Fibroblast of skin of scalp (primary cell): ENCODE data around the gene PCED1B.
"Not testable (repeated sequence)": the region's sequence is repeated elsewhere in the genome, so short reads cannot be mapped to it uniquely, and the experiment has no call there.

ENCODE experiments used
- DNase-seq: peaks from one replicate; pipeline ENCODE4 v3.0.0-alpha.2; 2013

Gene PCED1B

DNA sequence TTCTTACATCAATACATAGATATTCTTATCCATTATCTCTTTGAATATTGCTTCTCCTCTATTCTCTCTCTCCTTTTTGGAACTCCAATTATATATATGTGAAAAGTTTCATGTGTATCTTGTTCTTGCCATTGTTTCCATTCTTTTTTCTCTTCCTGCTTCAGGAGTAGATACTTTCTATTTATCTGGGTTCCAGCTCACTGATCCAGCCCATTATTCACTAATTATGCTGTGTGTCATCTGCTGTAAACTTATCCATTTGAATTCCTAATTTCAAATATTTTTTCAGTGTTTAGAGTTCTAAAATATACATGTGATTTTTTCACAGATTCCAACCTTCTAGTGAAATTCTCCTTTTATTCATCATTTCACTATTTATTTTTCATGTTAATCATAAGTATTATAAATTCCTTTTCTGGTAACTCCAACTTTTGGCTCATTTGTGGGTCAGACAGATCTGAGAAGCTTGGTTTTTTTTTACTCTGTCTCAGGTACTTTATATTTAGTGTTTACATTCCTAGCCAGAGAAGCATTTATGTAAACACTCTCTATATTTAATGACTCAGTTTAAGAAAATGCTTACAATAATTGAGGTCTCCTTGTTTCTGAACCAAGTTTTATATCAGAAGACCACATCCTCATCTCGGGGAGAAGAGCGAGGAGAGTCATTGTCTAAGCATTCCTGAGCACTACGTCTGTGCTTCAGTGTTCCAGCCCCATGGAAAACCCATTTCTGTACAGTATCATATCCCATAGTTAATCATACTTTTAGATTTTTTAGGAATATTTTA lies 16.2 kb downstream of the PCED1B start:
- peak; percentile 92 for DNase-seq

DNA sequence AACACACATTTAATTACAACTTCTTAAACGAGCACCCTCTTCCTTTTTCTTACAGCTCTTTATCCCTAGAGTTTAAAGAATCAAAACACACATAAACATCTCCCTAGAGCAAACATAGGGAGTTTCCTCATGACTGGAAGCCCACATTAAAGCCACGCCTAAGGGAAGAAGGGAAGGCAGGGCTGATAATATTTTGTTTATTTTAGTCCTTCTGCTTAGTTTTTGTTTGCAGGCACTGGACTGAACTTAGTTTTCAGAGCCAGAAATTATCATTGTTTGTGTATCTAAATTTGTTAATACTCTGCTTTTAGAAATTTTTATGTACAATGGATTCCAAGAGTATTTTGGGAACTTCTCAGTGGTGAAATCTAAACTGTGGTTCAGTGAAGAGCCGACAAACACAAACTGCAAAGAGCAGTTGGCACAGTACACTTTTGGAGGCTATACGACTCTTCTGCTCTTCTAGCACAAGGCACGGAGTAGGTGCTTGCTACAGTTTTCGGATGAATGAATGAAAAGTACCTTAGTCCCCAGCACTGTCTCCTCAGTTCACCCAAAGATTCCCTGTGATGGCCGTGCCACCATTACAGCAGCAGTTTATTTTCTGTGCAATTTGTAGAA lies 18.0 kb downstream of the PCED1B start:
- no peak for DNase-seq

DNA sequence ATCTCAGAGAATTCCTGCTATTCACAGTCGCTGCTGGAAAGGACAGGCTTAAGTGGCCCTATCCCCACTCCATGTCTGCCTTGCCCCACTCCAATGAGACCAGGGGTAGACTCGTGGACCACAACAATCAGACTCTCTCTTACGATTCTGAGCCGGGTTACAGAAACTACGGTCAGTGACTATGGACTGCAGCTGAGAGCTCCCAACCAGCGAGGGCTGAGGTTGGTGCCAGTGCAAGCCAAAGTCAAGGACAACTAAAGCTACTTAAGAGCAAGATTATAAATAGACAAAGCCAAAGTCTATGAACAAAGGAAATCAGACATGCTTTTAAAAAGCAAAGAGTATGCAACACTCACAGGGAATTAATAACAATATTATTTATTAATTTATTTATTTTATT lies 18.7 kb downstream of the PCED1B start:
- DNase-seq, result no peak

DNA sequence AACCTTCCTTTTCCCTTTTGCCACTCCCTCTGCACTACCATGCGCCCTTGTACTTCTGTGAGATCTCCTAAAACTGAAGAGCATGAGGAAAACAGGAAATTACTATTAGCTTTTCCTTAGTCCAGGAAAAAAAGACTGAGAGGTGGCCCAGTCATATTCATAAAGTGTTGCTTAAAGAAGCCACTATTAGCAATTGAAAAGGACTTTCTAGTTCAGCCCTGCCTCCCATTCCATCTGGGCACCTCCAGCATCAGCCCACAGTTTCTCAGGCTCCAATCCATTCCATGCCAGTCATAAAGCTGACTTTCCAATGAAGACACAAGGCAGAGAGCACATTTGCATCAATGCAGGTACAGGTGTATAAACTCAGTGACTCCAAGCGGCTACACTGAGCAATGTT lies 20.2 kb downstream of the PCED1B start:
- DNase-seq, result no peak

DNA sequence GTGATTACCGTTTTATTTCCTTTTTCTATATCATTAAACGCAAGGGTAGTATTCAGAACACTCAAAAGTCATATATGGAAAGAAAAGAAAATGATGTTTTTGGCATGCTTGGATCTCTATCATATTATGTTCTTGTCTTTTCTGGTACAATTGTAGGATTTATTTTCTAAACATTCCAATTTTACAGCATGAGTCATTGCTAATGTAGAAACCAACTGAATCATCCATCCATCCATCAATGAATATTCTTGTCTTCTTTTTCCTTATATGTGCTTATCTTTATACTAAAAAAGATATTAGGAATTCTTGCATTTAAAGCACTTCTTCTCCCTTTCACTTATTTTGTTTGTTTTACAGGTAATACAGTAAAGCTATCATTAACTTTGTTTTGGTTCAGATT lies 20.7 kb downstream of the PCED1B start:
- DNase-seq, result peak; percentile 64

DNA sequence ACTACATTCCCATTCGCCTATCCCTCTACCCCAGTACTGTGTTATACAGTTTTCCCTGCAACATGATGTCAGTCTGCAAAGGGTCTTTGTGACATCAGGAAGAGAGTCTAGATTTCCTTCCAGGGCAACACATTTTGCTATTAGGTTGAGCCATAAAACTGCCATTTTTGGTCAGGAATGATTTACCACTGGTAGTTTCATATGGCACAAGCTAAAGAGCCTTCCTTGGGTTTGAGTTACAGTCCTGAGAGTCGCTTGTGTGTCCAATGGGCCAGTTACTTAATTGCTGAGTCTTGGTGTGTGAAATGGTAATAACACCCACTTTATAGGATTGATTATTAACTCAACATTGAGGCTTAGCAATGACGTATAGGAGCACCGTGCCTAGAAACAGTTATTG lies 23.0 kb downstream of the PCED1B start:
- DNase-seq, result no peak

DNA sequence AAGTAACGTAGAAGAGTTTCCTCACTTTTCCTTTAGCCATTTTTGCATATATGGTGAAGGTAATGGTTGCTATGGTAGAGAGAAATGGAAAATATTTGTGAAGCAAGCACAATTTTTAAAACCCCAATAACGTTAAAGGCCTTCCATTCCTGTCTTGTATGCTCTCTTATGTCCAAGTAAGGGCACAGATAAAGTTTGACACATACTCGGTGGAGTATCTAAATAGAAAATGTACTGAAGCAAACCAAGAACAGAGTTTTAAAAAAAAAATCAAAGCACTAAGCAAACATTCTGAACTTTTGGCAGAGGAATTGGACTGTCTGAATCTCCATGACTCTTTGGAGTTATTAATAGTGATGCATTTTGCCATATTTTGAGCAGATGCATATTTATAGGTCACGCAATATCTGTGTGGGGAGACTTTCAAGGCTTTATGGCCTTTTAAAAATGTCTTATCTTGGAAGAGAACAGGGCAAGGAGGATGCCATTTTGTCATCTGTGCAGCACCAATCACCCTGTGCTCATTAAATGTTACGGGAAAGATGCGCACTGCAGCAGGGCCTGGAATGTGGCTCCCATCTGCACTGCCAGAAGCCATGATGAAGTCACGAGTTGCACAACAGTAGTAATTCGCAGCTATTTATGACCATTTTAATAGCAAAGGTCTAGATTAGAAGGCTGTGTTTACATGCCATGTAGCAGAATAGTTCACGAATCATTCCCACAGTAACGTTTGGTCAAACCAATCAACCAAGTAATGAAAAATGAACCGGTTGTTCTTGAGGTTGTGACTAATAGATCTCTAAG lies 23.6 kb downstream of the PCED1B start:
- DNase-seq, result peak; percentile 79

DNA sequence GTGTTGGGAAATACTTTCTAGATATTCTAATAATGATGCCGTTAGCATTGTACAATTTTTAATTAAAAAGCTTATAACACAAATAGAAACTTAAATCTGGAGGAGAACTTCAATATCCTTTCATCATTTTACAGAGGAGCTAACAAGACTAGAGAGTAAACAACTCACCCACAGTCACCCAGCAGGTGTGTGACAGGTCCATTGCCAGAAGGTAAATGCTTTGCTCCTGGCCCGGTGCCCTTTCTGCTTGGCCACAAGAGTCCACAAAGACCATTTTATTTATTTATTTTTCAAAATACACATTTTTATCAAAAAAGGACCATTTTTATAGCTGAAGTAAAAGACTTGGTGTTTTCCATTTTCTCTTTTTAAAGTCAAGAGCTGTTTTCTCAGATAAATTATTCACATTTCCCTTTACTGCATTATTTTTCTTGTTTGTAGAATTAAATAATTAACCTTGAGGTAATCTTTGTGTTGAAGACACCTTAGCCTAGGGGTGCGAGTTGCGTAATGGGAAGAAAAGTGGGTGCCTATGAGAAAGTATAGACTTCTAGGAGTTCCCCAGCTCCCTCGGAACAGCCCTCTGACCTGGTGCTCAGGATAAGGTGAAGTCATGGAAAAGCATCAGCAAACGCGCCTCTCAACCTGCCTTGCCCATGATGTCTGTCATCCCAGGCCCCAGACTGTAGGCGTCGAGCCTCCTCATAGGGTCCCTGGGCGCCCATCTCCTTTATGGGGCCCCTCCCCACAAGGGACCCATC lies 26.7 kb downstream of the PCED1B start:
- DNase-seq, result no peak

DNA sequence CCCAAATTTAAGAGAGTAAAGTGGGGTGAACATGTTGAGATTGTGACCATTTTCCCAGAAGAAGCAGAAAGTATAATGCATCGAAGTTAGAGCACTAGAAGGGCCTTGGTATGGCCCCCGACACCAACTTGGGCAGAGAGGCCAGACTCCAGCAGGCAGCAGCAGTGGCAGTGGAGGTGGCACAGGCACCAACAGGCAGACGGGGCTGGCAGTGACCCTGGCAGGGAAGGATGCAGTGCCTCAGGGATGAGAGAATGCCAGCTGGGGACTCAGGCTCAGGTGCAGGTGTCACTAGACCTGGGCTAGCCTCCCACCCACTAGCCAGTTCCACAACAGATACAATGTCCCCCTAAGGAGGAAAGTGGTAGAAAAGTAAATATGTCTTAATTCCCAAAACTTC lies 28.0 kb downstream of the PCED1B start:
- no peak for DNase-seq

DNA sequence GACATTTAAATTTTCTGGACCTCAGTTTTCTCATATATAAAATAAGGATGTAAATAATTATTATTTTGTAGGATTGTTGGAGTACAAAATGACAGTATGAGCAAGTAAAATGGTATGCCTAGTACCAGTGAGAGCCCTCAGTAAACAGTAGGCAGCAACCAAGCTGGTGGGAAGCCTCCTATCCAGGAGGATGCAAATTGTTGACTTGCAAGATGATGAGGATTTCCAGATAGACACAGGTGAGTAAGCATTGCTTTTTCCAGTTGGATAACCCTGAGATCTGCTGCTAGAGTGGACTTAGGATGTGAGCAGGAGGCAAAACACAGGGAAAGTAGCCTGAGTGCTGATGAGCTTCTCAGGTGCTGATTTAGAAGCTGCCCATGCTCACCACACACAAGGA lies 28.5 kb downstream of the PCED1B start:
- DNase-seq, result no peak

DNA sequence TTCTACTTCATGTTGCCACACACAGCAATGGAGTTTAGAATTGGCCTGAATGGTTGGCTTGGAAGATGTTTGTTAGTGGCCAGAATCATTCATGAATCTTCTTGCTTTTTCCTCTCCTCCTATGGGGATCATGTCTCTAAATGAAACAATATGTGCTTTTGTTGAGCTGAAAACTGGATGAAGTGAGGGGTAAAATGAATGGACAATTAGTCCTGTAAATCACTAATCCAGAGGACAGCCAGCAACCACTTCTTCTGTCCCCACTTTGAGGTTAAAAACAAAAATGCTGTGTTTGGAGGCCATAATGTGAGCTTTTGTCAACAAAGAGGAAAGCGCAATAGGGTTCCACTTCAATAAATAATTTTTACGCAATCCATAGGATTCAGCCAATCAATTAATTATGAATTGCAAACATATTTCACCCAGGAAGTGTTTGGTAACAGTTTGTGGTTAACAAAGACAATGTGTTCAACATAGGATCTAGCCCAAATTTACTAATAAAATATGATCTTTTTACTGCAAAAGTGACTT lies 30.7 kb downstream of the PCED1B start:
- DNase-seq, result no peak

DNA sequence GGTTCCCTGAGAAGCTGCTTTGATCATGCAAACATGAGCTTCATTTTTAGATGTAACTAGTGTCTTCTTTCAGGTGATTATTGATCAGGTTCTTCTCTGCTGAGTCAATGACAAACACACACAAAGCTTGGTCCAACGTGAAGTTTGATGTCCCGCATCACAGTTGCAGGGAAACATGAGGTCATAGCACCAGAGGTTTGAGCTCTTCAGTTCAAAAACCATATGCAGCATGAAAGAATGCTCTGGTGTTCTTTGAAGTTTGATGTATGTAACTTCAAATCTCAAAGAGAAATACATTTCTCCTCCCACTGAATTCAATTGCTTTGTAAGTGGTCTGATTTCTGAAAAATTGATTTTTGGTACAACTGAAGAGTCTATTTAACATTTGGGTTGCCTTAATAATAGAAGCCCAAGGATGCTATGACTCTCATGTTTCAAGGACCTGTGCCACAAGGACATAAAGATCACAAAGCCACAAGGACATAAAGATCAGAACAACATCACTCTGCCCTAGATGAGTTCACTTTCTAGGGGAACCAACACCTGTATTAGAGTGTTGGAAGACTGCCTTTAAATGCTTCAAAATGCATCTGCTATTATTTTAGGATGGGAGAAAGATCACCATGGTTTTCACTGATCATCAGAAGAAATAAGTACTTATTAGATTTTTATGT lies 31.4 kb downstream of the PCED1B start:
- no peak for DNase-seq

DNA sequence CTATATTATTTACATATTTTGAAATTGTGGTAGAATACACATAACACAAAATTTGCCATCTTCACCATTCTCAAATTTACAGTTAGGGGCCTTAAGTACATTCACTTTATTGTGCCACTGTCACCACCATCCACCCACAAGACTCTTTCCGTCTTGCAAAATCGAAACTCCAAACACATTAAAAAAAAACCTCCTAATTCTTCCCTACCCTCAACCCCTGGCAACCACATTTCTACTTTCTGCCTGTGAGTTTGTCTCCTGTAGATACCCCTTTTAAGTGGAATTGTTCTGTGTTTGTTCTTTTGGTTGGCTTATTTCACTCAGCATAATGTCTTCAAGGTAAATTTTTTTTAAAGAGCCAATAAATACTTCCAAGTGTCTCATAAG lies 32.0 kb downstream of the PCED1B start:
- no peak for DNase-seq

DNA sequence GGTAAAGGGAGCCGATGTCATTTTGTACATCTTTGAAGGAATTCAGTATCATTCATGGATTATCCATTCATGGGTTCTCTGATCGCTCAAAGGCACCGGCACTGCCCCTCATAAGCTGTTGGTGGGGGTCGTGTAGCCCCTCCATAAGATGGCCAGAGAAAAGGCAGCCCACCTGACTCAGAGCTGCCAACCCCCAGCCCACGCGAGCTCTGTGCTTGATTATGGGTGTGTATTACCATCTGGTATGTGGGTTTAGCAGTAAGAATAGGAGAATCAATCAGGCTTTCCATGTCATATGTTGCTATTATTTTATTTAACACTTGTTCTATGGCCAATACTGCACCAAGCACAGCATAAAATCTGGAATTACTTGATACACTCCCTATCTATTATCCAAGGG lies 32.4 kb downstream of the PCED1B start:
- DNase-seq, result no peak

DNA sequence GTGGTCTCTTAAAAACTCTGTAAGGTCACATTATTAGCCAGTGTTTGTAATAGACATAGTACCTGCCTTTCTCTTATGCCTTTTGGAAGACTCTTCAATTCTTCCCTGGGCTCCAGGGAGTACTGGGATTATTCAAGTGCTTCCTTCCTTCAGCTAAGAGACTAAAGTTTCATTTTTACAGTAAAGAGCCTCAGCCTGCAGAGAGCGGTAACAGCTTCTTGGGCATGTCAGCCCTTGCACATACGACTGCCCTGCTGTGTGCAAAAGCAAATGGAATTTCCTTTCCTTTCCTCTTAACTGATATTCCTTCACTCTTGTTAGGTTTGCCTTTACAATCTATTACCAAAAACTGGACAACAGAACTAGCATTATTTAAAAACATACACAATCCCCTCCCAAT lies 33.3 kb downstream of the PCED1B start:
- DNase-seq, result no peak

DNA sequence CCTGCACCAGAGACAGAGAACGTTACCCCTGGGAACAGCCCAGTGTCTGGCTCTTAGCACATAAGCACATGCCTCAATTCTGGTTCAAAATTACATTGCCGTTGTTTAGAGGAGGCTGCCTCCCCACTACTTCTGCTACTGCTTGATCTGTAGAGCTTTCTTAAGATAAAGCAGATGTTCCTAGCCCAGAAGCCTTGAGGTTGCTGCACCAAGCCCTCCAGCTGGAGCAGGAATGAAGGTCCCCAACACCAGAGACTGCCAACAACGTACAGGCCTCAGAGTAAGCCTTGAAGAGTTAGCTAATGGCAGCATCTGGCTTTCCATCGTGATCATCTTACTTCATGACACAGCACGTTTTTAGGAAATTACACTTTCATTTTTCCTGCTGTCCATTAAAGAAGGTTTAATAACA lies 35.1 kb downstream of the PCED1B start:
- DNase-seq, result peak; percentile 16

DNA sequence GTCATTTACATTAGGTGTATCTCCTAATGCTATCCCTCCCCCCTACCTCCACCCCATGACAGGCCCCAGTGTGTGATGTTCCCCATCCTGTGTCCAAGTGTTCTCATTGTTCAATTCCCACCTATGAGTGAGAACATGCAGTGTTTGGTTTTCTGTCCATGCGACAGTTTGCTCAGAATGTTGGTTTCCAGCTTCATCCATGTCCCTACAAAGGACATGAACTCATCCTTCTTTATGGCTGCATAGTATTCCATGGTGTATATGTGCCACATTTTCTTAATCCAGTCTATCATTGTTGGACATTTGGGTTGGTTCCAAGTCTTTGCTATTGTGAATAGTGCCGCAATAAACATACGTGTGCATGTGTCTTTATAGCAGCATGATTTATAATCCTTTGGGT lies 37.9 kb downstream of the PCED1B start:
- DNase-seq, result not testable (repeated sequence)

DNA sequence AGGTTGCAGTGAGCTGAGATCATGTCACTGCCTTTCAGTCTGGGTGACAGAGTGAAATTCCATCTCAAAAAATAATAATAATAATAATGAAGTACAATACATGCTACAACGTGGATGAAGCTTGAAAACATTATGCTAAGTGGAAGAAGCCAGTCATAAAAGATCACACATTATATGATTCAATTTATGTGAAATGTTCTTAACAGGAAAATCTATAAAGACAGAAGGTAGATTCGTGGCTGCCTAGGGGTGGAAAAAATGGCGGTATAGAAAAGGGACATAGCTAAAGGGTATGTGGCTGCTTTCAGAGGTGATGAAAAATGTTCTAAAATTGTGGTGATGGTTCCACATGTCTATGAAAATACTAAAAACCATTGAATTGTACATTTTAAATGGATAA lies 41.3 kb downstream of the PCED1B start:
- no peak for DNase-seq

DNA sequence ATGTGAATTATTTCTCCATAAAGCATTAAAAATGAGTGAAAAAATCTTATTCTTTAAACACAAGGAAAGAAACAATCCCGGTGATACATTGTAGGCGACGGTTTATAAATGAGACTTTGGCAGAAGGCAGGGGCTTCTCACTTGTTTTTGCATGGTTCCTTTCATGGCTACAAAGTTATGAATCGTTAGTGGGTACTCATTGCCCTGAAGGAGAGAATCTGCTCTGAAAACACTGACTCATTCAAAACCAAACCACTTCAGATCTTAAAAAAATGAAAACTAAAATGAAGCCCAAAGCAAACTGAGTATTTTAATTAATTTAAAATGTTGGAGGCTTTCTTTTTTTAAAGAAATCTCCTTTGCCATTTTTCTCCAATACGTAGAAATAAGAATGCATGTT lies 41.7 kb downstream of the PCED1B start:
- peak; percentile 59 for DNase-seq

DNA sequence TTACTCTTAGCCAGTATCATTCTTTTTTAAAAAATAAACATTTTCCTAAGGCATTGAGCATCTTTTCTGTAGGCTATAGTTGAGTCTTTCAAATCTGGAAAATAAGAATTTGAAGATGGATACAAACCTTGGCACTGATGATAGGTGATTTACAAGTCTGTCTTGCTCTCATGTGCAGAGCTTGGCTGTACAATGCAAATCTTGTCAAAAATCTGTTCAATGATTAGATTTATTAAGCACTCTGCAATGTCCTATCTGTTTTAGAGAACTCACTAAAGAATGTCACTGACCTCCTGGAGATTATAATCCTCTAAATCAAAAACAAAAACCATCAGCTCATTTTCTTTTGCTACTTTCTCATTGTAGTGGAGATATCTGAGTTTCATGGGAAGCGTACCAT lies 43.2 kb downstream of the PCED1B start:
- no peak for DNase-seq

DNA sequence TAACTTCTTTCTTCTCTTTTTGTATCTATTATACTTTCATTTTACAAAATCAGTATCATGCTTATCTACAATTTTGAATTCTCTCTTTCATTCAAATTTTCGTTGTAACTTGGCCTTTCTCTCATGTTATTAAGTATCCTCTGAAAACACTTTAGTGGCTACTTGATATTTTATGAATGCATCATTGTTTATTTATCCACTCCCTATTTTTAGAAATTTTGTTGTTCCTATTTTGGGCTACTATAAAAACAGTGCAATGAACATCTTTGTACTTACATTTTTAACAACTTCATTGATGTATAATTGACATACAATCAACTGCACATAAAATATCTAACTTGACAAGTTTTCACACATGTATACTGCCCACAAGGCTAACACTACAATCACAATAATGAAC lies 44.3 kb downstream of the PCED1B start:
- DNase-seq, result no peak

DNA sequence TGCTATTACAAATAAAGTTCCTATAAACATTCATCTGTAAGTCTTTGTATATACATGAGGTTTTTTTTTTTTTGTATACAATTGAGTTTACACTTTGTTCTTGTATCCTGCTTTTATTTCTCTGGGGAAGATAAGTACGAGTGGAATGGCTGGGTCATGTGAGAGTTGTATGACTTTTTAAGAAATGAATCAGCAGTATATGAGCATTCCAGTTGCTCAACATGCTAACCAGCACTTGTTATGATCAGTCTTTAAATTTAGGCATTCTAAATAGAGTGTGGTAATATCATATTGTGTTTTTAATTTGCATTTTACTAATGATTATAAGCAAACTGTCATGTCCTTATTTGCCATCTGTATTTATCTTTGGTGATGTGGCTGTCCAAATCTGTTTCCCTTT lies 45.0 kb downstream of the PCED1B start:
- DNase-seq, result peak; percentile 56
